GM19043 (cell line): ENCODE results near the gene SNED1.

Experiments used
- ATAC-seq: cut with Tn5 transposase; IDR thresholded peaks from one replicate; pipeline ENCODE4 v1.9.1; 2021; ENCODE audit warnings: low read depth; ENCODE audit not compliant: unreplicated experiment

Gene SNED1

DNA sequence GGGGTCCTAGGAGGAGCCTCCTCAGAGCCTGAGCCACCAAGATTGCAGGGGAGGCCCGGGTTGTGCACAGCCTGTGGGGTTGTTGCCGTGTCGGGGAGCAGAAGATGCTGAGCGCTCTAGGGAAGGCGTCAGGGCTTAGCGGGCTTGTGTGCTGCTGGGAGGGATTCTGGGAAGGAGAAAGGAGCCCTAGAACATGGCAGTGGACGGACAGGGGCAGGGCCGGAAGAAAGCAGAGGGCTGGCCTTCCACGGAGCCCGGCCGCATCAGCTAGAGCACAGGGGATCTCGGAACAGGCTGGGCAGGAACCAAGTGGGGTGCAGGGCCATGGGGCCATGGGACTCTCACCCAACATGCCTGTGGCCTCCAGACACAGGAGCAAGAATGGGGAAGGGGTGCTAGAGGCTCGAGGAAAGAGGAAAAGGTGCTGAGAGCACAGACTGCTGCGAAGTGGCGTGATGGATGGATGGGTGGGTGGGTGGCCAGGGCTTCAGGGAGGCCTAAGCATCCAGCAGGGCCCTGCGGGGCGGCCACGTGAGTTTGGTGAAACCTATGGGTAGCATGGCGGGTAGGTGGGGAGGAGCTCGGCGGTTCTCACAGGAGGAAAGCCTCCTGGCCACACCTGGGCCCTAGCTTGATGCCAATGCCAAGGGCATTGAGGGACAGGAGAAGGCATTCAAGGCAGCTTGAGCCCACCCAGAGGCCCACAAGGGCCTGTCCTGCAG lies 67.9 kb downstream of the SNED1 start:
- ATAC-seq, result no peak

- ATAC-seq, result no peak
These were observed 68.5 kb downstream of the SNED1 start for GRCh38 chr2:241066893-241067341.

GRCh38 chr2:241067501-241068135 lies 69.2 kb downstream of the SNED1 start:
- ATAC-seq, result no peak

- no peak for ATAC-seq
These were observed 69.9 kb downstream of the SNED1 start for GRCh38 chr2:241068136-241068941.

GRCh38 chr2:241068942-241069810 lies 70.8 kb downstream of the SNED1 start:
- no peak for ATAC-seq

- ATAC-seq, result no peak
These were observed 71.4 kb downstream of the SNED1 start for GRCh38 chr2:241069821-241070281.

- ATAC-seq, result no peak
These were observed 71.9 kb downstream of the SNED1 start for GRCh38 chr2:241070361-241070760.

GRCh38 chr2:241070811-241071676 lies 72.6 kb downstream of the SNED1 start:
- ATAC-seq, result no peak

DNA sequence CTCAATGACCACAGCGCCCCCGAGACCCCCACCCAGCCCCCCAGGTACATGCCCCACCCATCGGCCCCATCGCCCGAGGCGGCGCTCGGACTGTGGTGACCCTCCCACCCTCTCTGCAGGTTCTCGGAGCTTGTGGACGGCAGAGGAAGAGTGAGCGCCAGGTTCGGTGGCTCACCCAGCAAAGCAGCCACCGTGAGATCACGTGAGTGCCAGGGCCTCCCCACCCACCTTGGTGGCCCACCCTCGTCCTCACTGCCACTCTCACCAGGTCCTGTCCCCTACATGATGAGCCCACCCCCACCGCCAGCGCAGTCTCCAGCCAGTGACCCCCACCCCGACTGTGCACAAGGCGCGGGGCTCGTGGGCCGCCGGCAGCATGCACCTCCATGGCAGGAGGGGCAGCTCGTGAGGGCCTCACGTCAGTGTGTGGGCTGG lies 73.3 kb downstream of the SNED1 start:
- ATAC-seq, result no peak

- no peak for ATAC-seq
These were observed 73.7 kb downstream of the SNED1 start for GRCh38 chr2:241072151-241072550.

DNA sequence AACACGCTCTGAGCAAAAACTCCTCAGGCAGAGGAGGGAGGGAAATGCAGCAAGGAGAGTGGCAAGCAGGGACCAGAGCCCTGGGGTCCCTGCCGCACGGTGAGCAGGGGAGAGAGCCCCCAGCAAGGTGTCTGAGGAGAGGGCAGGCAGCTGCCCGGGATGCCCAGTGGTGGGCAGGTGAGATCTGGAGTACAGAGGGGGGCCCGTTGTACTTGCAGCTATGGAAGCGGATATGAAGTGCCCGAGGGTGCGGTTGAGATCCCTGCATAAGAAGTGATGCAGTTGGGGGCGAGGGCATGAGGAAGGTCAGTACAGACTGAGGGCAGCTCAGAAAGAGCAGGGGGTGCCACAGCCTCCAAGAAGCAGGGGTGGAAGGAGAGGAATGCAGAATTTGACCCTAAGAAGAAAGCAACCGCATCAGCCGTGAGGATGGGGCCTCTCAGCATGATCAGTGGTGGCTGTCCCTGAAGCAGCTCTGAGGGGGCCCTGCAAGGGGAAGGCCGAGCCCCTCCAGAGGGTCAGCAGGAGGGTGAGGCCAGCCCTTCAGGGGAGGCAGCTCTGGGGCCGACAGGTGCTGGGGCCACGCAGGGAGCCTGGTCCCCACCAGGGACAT lies 74.2 kb downstream of the SNED1 start:
- no peak for ATAC-seq

GRCh38 chr2:241073166-241074064 lies 75.0 kb downstream of the SNED1 start:
- ATAC-seq, result no peak

- no peak for ATAC-seq
These were observed 75.8 kb downstream of the SNED1 start for GRCh38 chr2:241074065-241074818.

- no peak for ATAC-seq
These were observed 76.6 kb downstream of the SNED1 start for GRCh38 chr2:241074901-241075540.

DNA sequence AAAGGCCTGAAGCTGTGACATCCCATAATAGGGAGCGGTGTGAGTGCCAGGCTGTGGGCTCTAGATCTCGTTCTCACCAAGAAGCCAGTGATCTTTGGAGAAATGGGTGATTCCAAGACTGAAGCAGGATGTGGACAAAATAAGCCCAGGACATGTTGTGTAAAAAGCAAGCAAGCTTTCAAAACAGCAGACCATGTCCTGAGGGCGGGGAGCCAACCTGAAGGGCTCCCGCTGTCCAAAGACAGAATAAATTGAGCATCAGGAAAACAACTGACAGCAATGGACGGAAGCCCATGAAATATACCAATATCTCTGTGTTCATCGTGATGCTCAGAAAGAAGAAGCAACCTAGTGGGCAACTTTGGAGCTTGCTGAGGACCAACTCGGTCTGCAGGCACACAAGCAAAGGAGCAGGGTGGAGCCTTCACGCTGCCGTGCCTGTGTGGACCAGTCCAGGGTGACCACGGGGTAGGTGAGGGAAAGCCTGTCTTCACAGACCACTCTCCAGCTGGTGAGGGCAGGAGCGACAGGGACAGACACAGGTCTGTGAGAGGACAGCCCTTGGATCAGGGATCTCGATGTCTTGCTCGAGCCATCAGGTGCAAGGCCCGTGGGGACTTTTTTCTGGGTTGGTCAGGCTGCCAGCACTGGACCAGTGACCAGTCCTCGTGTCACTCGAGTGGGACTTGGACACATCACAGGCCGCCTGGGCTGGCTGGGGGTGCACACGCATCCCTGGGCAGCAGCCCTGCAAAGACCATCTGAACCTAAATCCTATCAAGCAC lies 82.2 kb downstream of the SNED1 start:
- no peak for ATAC-seq

DNA sequence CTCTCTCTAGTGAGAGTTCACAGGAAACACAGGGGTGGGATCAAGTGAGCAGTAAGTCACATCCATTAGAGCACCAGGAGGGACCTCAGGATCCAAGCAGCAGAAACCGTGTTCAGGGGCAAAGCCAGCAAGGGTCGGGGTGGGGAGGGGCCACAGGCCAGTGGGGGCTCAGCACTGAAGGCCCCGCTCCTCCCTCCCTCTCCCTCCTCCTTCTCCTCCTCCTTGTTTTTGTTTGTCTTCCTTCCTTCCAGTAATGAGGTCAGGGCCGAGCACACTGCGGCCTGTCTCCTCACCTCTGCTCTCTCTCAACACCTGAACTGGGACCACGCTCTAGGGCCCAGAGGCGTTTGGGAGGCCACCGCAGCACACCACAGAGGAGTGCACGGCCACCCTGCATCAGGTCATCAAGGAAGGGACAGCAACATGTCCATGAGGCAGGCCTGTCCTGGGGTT lies 82.8 kb downstream of the SNED1 start:
- ATAC-seq, result no peak
